NCI-H345 treated with DMSO at 0.1 percent for 48 hours (cell line): ENCODE results near the gene PSMB7.

Source experiments
- DNase-seq: peaks from one replicate; lab custom pipeline; 2025; ENCODE audit not compliant: unreplicated experiment; lab: John Stamatoyannopoulos, UW

PSMB7 gene

DNA sequence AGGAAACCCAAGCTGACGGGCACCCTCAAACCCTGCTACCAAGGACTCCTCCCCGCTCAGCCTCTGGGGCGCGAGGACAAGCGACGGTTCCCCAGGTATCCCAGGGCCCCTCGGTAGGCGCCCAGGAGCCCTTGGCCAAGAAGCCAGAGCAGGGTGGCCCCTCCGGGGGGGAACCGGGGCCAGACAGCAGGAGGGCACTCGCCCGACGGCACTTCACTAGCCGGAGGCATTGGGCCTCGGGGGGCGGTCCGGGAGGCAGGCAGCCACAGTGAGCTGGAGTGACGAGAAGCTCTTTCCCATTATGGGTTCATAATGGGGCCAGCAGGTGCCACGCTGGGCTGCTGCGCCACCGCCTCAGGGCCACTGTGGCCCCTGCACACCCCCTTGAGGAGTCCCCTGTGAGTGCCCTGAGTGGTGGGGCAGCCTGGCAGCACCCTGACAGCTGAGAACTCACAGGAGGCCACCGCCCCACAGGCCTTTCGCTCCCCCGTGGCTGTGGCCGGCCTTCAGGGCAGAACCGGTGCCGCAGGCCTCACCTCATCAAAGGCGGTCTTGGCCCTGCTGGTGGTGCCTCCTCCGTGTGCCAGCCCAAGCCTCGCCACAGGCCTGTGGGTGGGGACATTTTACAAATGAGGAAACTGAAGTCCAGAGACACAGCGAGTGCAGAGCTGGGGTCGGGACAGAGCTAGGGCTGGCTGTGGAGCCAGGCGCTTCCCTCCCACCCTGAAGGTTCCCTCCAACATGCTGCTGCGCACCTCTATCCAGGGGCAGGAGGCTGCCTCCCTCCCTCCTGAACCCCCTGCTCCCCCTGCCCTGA, 68.7 kb downstream of the PSMB7 start:
- DNase-seq: no peak

DNA sequence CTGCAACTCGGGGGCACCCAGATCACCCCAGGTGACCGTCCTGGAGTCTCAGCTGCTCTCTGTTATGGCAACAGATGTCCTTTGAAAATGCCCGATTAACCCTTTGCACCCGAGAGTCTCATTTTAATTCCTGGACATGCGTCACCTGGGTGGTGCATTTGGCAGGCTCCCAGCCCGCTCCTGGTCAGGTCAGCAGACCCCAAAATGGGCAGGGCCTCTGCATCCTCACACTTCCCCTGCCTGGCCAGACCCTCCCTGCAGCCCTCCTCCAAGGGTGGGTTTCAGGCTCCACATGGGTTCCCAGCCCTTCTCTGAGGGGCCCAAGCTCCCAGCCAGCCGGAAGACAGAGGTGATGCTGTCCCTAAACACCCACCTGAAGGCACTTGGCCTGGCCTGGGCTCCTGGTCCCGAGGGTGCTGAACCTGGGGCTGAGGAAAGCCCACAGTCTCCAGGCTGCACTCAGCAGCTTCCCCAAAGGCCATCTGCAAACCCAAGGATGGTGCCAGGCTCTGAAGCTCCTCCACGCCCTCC, 69.4 kb downstream of the PSMB7 start:
- no peak for DNase-seq

DNA sequence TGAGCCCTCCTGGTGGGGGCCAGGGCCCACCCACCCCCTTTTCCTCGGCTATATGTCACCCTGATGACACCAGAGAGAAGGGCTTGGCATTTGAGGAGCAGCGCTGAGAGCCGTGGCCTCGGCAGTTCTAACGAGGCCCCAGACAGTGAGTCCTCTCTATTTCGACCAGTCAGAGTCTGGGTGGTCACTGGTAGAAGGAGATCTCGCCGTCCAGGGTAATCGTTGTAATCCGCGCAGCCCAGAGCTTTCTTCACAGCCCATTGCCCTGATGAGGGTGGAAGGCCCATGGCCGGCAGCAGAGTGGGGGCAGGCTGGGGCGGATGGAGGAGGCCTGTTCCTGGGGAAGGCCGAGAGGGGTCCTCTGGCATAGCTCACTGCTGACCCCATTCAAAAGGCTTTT, 70.2 kb downstream of the PSMB7 start:
- no peak for DNase-seq

GRCh38 chr9:124344291-124345050, 70.8 kb downstream of the PSMB7 start:
- no peak for DNase-seq

DNA sequence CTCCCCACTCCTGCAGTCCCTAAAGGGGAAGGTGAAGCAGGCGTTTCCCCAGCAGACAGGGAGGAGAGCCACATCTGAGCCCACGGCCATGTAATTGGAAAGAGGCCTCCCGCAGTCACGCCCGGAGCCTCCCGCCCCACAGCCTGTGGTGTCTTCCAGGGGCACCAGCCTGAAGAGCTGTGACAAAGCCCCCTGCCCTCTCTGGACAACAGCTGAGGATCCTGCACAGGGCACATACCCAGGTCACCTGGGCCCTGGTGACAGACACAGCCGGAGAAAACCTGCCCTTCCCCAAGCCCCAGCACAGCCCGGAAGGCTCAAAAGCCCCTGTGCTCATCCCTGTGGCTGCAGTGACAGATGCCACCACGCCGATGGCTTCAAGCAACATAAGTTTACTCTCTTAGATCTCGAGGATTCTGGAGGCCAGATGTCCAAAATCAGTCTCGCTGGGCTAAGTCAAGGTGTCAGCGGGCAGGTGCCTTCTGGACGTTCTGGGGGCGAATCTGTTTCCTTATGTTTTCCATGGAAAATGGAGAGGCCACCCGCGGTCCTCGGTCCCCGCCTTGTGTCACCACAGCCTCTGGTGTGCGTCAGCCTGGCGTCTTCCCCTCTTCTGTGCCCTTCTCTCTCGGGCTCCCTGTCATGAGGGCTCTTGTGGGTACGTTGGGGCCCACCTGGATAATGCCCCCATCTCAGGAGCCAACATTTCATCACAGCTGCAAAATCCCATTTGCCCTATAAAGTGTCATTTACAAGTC, 71.5 kb downstream of the PSMB7 start:
- DNase-seq: peak; percentile 32

DNA sequence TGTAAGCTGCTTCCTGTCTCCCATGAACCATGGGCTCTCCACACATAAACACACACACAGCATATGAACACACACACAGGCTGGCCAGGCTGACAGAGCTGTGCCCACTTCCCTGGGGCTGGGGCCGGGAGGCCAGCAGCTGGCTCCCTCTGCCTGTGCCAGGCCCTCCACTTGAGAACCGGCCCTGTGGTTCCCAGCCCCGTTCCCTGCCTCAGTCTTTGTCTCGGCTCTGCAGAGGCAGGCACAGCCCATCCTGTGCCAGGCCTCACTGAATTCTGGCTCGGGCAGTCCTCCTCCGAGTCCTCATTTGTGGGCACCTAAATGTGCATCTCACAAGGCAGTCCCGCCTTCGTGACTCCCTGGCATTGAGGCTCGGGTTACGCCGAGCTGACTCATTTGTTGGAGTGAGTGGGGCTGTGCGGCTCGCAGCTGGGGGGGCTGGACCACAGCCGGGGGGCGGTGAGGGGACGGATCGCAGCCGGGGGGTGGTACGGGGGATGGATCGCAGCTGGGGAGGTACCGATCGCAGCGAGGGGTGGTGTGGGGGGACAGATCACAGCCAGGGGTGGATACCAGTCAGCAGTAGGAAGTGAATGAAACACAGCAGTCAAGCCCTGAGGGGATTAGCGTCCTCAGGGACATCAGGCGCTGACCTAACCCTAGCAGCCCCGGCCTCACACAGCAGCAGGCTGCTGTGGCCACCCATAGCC, 72.3 kb downstream of the PSMB7 start:
- DNase-seq: peak; percentile 39

DNA sequence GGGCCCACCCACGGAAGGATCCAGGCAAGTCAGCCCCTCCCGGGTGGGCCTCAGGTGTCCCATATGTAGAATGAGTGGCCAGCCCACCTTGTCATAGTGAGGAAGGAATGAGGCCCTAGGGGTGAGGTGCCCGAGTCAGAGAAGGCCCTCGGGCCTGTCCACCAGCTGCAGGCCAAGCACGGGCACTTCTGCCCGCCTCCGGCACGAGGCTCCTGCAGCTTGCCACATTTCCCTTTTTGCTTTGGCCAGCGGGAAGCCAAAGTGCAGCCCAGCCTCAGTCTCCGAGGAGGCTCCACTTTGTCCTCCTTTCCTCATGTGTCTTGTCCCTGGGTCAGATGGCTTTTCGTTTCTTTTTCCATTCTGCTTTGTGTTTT, 72.9 kb downstream of the PSMB7 start:
- no peak for DNase-seq

DNA sequence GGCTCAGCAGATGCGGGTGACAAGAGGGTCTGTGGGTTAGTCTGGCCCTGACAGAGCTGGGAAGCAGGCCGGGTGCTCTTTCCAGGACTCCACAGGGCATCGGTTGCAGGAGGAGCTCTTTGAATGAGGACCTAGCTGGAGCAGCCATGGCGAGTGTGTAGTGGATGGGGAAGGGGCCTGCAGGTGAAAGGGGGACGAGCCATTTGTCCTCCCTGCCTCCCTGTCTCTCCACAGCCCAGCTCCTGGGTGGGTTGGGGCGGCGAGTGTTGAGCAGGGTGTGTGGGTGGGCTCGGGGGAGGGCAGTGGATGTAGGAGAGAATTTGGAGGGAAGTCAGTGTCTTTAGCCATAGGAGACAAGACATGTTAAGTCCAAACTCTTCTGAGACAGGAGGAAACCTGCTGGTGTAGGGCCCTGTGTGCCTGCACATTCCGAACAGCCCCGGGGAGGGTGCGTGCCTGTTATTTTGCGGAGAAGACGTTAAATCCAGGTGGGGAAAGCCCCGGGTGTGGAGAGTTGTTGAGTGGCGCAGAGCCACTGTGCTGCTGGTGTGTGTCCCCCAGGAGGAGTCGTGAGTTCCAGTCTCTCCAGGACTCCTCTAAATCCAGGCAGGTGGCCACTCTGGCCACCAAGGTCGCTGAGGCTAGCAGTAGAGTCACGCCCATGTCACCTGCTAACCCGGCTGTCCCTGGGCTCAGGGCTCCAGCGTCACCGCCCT, 73.6 kb downstream of the PSMB7 start:
- no peak for DNase-seq

DNA sequence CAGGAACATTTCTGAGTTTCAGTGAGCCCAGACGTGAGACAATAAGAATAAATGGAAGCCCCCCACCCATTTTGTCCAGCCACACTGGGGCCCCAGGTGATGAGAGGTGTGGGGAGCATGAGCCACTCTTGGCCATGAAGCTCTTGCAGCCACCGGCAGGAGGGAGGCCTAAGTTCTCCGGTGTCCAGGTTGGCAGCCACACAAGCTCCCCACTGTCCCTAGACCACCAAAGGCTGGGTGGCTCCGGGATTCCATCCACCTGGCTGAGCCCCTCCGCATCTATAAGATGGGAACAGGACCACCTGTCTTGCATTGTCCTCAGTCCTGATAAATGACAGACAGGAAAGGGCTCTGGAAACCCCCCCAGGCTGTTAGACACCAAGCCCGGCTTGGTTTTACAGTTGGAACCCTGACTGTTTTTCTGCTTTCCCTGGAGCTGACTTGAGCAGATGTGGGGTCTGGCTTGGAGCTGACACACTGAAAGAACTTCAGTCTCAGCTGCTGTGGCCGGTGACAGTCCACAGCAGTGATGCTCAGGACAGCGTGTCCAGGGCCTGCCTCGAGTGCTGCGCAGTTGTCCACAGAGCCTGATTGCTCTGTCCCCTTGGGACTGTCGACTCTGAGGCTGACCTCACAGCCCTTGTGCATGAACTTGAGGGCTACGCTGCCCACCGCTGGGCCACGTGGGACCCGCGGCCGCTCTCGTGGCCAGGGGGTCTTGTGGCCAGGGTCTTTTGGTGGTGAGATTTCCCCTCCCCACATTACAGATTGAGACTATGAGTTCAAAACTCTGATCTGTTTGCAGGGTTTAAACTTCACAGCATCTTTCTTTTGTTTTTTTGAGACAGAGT, 74.8 kb downstream of the PSMB7 start:
- DNase-seq: no peak

DNA sequence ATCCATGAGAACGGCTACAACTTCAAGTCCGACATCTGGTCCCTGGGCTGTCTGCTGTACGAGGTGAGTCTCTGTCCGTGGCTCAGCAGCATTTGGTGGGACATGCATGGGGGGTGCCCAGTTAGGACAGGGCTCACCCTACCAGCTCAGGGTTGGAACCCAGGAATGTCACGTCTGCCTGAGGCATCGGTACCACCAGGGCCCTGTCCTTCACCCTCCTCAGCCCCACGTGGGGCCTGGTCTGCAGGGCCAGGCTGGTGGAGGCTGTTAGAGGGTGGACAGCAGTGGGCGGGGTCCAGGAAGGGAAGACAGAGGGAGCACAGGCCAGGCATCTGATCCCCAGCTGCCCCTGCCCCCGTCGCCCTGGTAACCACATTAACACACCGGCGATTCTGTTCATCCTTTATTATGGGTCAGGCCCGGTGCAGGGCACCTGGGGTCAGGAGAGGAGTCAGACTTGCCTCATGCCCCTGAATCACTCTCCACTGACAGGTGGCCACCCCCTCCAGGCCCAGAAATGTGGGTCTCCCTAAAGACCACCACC, 75.6 kb downstream of the PSMB7 start:
- DNase-seq: no peak

DNA sequence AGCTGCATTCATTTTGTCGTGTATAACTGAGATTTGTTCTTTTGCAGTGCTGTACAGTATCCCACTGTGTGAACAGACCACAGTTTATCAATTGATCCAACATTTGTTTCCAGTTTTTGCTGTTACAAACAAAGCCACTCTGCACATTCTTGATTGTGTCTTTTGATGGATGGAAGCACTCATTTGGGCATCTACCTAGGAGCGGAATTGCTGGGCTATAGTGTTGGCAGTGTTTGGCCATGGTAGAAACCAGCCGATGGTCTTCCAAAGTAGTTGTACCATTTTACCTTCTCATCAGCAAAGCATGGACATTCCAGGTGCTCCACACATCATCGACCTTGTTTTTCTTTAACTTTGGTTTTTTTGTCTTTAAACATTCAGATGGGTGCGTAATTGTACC, 77.7 kb downstream of the PSMB7 start:
- DNase-seq: no peak

GRCh38 chr9:124335320-124335707, 79.9 kb downstream of the PSMB7 start:
- no peak for DNase-seq

DNA sequence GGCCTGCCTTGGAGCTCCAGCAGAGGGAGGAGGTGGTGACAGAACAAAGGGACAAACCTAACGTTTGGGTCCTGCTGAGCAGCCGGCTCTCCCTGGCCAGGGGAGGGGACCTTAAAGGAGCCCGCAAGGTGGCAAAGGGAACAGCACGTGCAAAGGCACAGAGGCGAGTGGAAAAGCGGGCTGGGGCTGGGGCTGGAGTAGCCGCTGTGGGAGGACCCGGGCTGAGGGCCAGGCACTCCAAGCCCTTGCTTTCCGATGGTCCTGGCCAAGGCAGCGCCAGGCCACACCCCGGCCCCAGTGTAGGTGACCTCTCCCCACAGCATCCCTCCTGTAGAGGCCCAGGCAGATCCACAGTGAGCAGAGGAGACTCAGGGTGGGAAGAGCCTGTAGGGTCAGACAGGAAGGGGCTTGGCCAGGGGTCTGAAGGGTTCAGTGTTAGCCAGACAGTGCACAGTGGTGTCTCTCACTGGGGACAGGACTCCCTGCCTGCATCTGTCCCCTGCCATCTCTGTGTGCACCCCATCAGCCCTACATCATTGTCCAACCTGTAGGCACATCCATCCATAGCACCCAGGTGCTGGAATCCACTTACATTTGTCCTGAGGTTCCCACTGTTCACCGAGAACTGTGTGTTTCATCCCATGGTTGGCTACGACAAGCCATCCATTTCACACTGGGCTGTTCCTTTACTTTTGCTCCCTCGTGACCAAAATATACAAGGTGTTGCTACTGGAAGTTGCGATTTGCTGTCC, 80.5 kb downstream of the PSMB7 start:
- no peak for DNase-seq

GRCh38 chr9:124333203-124333579, 82.1 kb downstream of the PSMB7 start:
- DNase-seq: no peak

DNA sequence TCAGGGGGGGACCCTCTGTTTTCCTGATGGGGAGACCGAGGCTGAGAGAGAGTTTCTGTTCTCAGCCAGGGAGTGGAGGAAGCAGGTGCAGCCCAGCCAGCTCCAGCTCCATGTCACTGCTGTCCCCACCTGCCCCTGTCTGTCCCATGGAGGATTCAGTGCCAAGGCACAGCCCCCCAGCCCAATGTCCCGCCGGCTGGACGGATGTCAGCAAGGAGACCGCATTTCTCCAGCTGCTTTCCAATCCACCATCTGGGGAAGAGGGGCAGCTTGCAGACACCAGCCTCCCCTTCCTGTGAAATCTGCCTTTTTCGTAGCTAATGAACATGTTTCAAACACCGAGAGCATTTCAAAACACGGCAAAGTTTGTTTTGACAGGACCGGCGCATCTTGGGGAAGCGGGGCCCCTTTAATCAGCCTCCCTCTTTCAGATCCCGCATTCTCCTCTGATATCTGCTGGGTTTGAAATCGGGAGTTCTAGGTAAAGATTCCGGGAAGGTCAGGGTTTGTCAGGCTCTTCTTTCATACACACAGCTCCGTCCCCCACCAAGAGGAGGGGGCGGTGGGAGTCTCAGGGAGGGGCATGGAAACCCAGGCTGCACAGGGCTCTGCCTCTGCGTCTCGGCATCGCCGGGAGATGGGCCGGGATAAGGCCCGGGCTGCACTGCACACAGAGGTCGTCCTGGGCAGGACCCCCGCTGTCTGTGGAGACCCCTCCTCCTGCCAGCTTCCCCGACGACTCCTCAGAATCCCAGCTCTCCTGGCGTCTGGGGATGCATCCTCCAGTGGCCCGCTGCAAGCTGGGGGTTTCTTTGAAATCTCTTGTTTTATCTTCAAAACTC, 82.7 kb downstream of the PSMB7 start:
- DNase-seq: no peak

GRCh38 chr9:124331580-124331979, 83.7 kb downstream of the PSMB7 start:
- DNase-seq: no peak

DNA sequence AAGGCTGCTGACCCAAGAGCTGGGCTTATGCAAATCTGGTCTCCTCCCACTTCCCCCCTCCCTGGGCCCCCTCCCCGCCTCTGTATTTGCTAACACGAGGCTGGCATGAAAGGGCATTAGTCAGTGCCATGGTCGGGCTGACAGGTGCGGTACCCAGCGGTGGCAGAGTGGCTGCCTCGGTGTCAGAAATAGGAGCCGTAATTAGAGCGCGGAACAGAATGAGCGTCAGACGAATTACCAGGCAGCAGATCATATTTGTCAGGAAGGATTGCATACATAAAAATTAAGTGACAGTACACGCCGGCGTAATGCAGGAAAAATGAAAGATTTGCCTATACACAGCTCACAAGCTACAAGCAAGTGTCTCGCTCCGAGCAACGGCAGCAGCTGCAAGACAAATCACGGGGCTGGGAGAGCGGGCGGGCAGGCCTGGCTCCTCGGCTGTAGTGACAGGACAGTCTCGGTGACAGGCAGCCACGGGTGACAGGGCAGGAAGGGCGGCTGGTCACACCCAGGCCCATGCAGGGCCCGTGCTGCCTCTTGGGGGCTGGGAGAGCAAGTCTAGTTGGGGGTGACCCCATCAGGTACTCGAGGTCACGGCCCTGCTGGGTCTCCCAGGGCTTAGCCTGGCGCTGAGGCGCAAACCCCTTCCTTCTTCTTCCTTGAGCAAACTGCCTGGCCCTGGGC, 85.1 kb downstream of the PSMB7 start:
- DNase-seq: no peak
